Omental fat pad (tissue), 4 donors: ENCODE measurements around the gene GTF2A2. TPM values are rescaled to one million over a fixed set of nuclear protein-coding genes. Genes with fewer than 3 reads are reported as not detected.

ENCODE experiments used
- ATAC-seq: fragments of 150-250 bp; one replicate; pipeline ENCODE4 v1.9.1; 2016; ENCODE audit warnings: mild to moderate bottlenecking, moderate library complexity; ENCODE audit not compliant: low FRiP score
- DNase-seq: peaks from one replicate; pipeline ENCODE4 v3.0.0-alpha.2; 2019; ENCODE audit warnings: low spot score
- CTCF ChIP-seq, 3 donors: fragments of 450-650 bp; IDR thresholded peaks; one replicate each; pipeline ENCODE4 v1.5.1; 2016 to 2017; ENCODE audit warnings: antibody characterized with exemption in 3 of 3, mild to moderate bottlenecking in 3 of 3, moderate library complexity in 2 of 3
- total RNA-seq, 4 donors: library from RNA; depleted of rRNA; stranded (reverse); fragments of >200 nt; gene quantifications; one replicate each; pipeline ENCODE4 v1.1.0, GENCODE V29; 2016

Gene GTF2A2
- total RNA-seq, 4 donors from 2014 or later: 22.4 to 38.6 (median 28.7) TPM

- ATAC-seq: no peak
- DNase-seq: no peak
- TF ChIP-seq CTCF (IDR thresholded peaks at IDR 0.05): no peak
Observed at GRCh38 chr15:59622289-59622688, 35.0 kb downstream of the GTF2A2 start.

- DNase-seq (no peak), ATAC-seq (no peak)
- TF ChIP-seq CTCF (IDR thresholded peaks at IDR 0.05): no peak
Observed at GRCh38 chr15:59618406-59618805, 38.9 kb downstream of the GTF2A2 start.

GRCh38 chr15:59616379-59616778 lies 40.9 kb downstream of the GTF2A2 start:
- TF ChIP-seq CTCF (IDR thresholded peaks at IDR 0.05): no peak
- DNase-seq (no peak), ATAC-seq (no peak)

GRCh38 chr15:59615661-59616060 lies 41.7 kb downstream of the GTF2A2 start:
- ATAC-seq: no peak
- no peak for TF ChIP-seq CTCF (IDR thresholded peaks at IDR 0.05)
- no peak for DNase-seq

- TF ChIP-seq CTCF (IDR thresholded peaks at IDR 0.05): no peak
- ATAC-seq (no peak), DNase-seq (no peak)
Observed at GRCh38 chr15:59614153-59614552, 43.2 kb downstream of the GTF2A2 start.

- DNase-seq: no peak
- no peak for TF ChIP-seq CTCF (IDR thresholded peaks at IDR 0.05)
- ATAC-seq: no peak
Observed at GRCh38 chr15:59611276-59612260, 45.7 kb downstream of the GTF2A2 start, which contains the start of gene GCNT3. Gene GCNT3 (plus strand): TSS chr15:59611783. CDS start chr15:59618239, 6,456 bp downstream.
